ENCODE results near the gene CENPN. TPM values are rescaled to one million over a fixed set of nuclear protein-coding genes. Genes with fewer than 3 reads are reported as not detected.
A peak's percentile ranks its signal among the peaks of the same experiment; 100 is the strongest.

The CENPN gene
- total and polyA plus RNA-seq, 5 donors from 2014 or later: 3.4 to 13.5 (median 7.5) TPM

DNA sequence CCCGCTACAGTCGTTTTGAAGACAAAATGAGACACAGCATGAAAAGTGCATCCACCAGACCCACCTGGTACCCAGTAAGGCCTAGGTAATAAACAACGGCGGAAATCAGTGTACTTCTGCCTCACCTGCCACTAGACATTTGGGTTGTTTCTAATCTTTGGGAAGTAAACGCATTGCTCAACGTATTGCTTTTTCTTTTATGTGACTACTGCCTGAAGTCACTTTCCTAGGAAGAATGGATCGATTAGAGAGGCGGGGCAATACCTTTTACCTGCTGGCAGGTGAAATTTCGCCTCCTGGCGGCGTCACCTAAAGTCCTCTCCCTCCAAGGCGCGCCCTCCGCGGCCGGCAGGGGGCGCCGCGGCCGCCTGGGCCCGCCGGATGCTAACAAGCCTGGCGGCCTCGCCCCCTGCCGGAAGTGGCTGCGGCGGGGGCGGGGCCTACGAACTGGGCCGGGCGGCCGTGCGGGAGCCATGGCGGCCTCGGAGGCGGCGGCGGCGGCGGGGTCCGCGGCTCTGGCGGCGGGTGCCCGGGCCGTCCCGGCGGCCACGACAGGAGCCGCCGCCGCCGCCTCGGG is 28.5 kb downstream of the CENPN start, which contains the start of gene ATMIN:
Gene ATMIN (plus strand): TSS at position 445 of the 577 bp plus-strand sequence. CDS start 29 bp downstream, at position 474.
- Histone ChIP-seq H3K4me1 (ENCODE audit: control insufficient read depth, insufficient read depth, low read length, poor library complexity, severe bottlenecking) (peaks cover 15% of the 10 kb centered on the region), H3K27me3 (ENCODE audit: control insufficient read depth, insufficient read depth, low read length) (no peaks in the 10 kb centered on the region), H3K36me3 (ENCODE audit: control insufficient read depth, insufficient read depth, low read length) (peaks cover 7% of the 10 kb centered on the region), H3K4me3 (ENCODE audit: low read depth, low read length) (peak within 1 kb of the TSS; percentile 89), H3K9me3 (ENCODE audit: control insufficient read depth in 2 of 2, low read length in 2 of 2) (no peaks in the 10 kb centered on the region), H3K27ac (ENCODE audit: insufficient read depth, low read length, poor library complexity, severe bottlenecking) (peak within 1 kb of the TSS; percentile 3)
- peak; percentile 85 to 91 (median 89) for DNase-seq
- H3K9me3 Mint-ChIP-seq: no peaks in the 10 kb centered on the region
- H3K27me3 Mint-ChIP-seq: no peaks in the 10 kb centered on the region
- H3K4me1 Mint-ChIP-seq: peaks cover 11 to 44% (median 25%) of the 10 kb centered on the region in 4 donors
- H3K4me3 Mint-ChIP-seq: peak within 1 kb of the TSS; percentile 87 to 95 (median 91)
- peaks cover 3% of the 10 kb centered on the region for H3K36me3 Mint-ChIP-seq
- peak within 1 kb of the TSS; percentile 66 to 89 (median 77) for H3K27ac Mint-ChIP-seq
- peak; percentile 97 to 98 for ATAC-seq (ENCODE audit: low read depth in 2 of 2)

DNA sequence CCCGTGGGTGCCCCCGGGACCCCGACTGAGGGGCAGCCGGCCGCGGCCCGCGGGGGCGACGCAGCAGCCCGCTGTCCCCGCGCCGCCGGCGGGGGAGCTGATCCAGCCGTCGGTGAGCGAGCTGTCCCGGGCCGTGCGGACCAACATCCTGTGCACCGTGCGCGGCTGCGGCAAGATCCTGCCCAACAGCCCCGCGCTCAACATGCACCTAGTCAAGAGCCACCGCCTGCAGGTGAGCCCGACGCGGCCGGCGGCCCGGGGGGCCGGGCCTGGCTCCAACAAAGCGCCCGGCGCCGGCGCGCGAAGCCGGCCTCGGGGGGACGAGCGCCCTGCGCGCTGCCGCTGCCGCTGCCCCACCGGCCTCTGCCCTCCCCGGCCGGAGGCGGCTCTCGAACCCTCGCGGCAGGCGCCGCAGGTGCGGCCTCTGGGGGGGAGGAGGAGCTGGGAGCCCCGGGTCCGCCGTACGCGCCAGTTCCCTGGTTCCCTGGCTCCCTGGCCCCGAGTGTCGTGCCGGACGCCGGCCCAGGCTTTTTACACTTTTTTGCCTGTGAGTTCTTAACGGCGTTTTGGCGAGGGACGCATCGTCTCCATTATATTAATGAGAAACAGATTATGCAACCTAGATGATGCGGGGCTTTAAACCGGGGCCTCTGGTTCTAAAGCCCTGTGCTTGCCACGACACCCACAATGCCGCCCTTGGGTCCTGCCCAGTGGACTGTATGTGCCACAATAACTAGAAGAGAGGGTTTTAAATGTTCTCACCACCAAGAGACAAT is 29.1 kb downstream of the CENPN start:
- peak overlapping the region; percentile 87 to 95 (median 91) for H3K4me3 Mint-ChIP-seq
- peak; percentile 49 to 52 for ATAC-seq (ENCODE audit: low read depth in 2 of 2)
- H3K9me3 Mint-ChIP-seq: no peaks in the 10 kb centered on the region
- peak; percentile 43 to 70 (median 45) for DNase-seq
- H3K27me3 Mint-ChIP-seq: no peaks in the 10 kb centered on the region
- Histone ChIP-seq H3K36me3 (ENCODE audit: control insufficient read depth, insufficient read depth, low read length) (peaks cover 7% of the 10 kb centered on the region), H3K27ac (ENCODE audit: insufficient read depth, low read length, poor library complexity, severe bottlenecking) (peak overlapping the region; percentile 3), H3K4me1 (ENCODE audit: control insufficient read depth, insufficient read depth, low read length, poor library complexity, severe bottlenecking) (peaks cover 15% of the 10 kb centered on the region), H3K4me3 (ENCODE audit: low read depth, low read length) (peak overlapping the region; percentile 89), H3K27me3 (ENCODE audit: control insufficient read depth, insufficient read depth, low read length) (no peaks in the 10 kb centered on the region), H3K9me3 (ENCODE audit: control insufficient read depth in 2 of 2, low read length in 2 of 2) (no peaks in the 10 kb centered on the region)
- peak overlapping the region; percentile 60 to 89 (median 77) for H3K27ac Mint-ChIP-seq
- peaks cover 11 to 49% (median 26%) of the 10 kb centered on the region in 4 donors for H3K4me1 Mint-ChIP-seq
- peaks cover 3% of the 10 kb centered on the region for H3K36me3 Mint-ChIP-seq

DNA sequence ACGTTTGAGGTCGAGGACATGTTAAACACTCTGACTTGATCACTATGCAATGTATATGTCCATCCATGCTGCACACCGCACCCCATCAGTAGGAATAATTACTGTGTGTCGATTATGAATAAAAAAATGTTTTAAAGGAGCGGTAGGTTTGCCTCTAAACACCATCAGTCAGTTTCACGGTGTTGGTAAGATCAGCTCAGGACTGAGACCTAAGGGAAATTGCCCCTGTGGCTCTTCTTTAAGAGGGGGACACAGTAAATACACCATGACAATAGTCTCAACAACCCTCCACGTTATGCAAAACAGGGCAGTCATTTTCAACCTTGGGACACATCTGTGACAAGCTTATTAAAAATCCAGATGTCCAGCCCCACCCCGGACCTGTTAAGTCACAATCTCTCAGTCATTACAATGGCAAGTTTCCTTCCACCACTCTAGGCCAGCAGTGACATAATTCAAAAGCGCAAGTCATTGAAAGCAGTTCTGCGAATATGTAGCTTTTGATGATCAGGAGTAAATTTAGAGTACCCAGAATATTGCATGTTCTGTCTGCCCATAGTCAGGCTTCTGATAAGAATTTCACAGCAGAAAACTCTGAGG is 29.8 kb downstream of the CENPN start:
- H3K4me3 Mint-ChIP-seq: peak overlapping the region; percentile 87 to 95 (median 91)
- ATAC-seq (ENCODE audit: low read depth in 2 of 2): no peak
- H3K4me3 ChIP-seq (ENCODE audit: low read depth, low read length): peak overlapping the region; percentile 89
- no peaks in the 10 kb centered on the region for H3K27me3 Mint-ChIP-seq
- DNase-seq: peak in 1 of 3 donors; percentile 33
- peaks cover 9% of the 10 kb centered on the region for H3K36me3 Mint-ChIP-seq
- H3K27ac Mint-ChIP-seq: peak overlapping the region in 2 of 3 donors; percentile 77 to 89
- peaks cover 14% of the 10 kb centered on the region for H3K36me3 ChIP-seq (ENCODE audit: control insufficient read depth, insufficient read depth, low read length)
- peaks cover 15% of the 10 kb centered on the region for H3K4me1 ChIP-seq (ENCODE audit: control insufficient read depth, insufficient read depth, low read length, poor library complexity, severe bottlenecking)
- H3K27ac ChIP-seq (ENCODE audit: insufficient read depth, low read length, poor library complexity, severe bottlenecking): no peak overlapping the region
- H3K27me3 ChIP-seq (ENCODE audit: control insufficient read depth, insufficient read depth, low read length): no peaks in the 10 kb centered on the region
- no peaks in the 10 kb centered on the region for H3K9me3 Mint-ChIP-seq
- H3K9me3 ChIP-seq (ENCODE audit: control insufficient read depth in 2 of 2, low read length in 2 of 2): no peaks in the 10 kb centered on the region
- H3K4me1 Mint-ChIP-seq: peaks cover 11 to 49% (median 26%) of the 10 kb centered on the region in 4 donors

DNA sequence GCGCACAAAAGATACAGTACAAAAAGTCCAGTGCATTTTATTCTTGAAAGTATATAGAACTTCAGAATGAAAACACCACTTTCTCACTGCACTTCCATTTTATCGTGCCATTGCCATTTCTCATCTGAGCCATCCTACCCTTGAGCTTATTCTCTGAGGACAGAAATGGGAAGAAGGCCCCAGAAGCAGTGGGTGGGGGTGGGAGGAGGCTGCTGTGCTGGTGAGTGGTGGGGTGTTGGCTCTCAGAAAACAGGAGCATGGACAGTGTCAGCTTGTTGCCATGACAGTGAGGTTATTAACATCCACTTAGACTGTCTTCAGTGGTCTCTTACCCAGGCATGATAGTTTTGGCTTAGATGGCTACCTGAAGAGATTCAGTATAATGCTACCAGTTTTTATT is 33.1 kb downstream of the CENPN start:
- H3K27me3 ChIP-seq (ENCODE audit: control insufficient read depth, insufficient read depth, low read length): no peaks in the 10 kb centered on the region
- no peak for DNase-seq
- no peak for ATAC-seq (ENCODE audit: low read depth in 2 of 2)
- Mint-ChIP-seq H3K4me1 (peaks cover 11 to 47% (median 28%) of the 10 kb centered on the region in 4 donors), H3K36me3 (peaks cover 38% of the 10 kb centered on the region), H3K27ac (peak overlapping the region in 2 of 3 donors; percentile 4 to 71), H3K27me3 (no peaks in the 10 kb centered on the region), H3K4me3 (peak overlapping the region in 1 of 4 donors; percentile 95), H3K9me3 (peaks cover 0 to 2% (median 0%) of the 10 kb centered on the region in 7 donors)
- H3K4me3 ChIP-seq (ENCODE audit: low read depth, low read length): no peak overlapping the region
- H3K9me3 ChIP-seq (ENCODE audit: control insufficient read depth in 2 of 2, low read length in 2 of 2): no peaks in the 10 kb centered on the region
- H3K27ac ChIP-seq (ENCODE audit: insufficient read depth, low read length, poor library complexity, severe bottlenecking): no peak overlapping the region
- peaks cover 15% of the 10 kb centered on the region for H3K4me1 ChIP-seq (ENCODE audit: control insufficient read depth, insufficient read depth, low read length, poor library complexity, severe bottlenecking)
- H3K36me3 ChIP-seq (ENCODE audit: control insufficient read depth, insufficient read depth, low read length): peaks cover 46% of the 10 kb centered on the region

DNA sequence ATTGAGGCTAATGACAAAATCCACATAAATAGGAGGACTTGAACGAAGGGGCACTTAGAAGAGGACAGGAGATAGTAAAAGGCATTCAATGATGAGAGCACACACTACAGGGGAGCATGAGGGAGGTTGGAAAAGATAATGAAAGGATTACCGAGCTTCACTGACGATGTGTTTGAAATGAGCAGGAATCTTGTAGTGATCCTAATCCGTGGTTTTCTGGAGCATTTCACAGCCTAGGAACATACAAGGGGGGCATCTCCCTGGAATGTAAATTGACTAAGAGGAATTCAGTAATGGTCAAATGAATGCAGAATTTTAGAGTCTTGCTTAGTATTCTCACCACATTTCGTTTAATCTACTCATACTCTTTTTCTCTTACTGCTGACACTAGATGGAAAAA is 33.8 kb downstream of the CENPN start:
- H3K4me1 ChIP-seq (ENCODE audit: control insufficient read depth, insufficient read depth, low read length, poor library complexity, severe bottlenecking): peaks cover 15% of the 10 kb centered on the region
- no peaks in the 10 kb centered on the region for H3K27me3 Mint-ChIP-seq
- H3K36me3 Mint-ChIP-seq: peaks cover 43% of the 10 kb centered on the region
- H3K4me3 Mint-ChIP-seq: no peak overlapping the region
- H3K4me3 ChIP-seq (ENCODE audit: low read depth, low read length): no peak overlapping the region
- no peak overlapping the region for H3K27ac ChIP-seq (ENCODE audit: insufficient read depth, low read length, poor library complexity, severe bottlenecking)
- peaks cover 0 to 2% (median 0%) of the 10 kb centered on the region in 7 donors for H3K9me3 Mint-ChIP-seq
- no peaks in the 10 kb centered on the region for H3K9me3 ChIP-seq (ENCODE audit: control insufficient read depth in 2 of 2, low read length in 2 of 2)
- peak overlapping the region in 2 of 3 donors; percentile 4 to 86 for H3K27ac Mint-ChIP-seq
- no peaks in the 10 kb centered on the region for H3K27me3 ChIP-seq (ENCODE audit: control insufficient read depth, insufficient read depth, low read length)
- H3K36me3 ChIP-seq (ENCODE audit: control insufficient read depth, insufficient read depth, low read length): peaks cover 54% of the 10 kb centered on the region
- peaks cover 11 to 44% (median 28%) of the 10 kb centered on the region in 4 donors for H3K4me1 Mint-ChIP-seq
- ATAC-seq (ENCODE audit: low read depth in 2 of 2) (no peak), DNase-seq (no peak)

DNA sequence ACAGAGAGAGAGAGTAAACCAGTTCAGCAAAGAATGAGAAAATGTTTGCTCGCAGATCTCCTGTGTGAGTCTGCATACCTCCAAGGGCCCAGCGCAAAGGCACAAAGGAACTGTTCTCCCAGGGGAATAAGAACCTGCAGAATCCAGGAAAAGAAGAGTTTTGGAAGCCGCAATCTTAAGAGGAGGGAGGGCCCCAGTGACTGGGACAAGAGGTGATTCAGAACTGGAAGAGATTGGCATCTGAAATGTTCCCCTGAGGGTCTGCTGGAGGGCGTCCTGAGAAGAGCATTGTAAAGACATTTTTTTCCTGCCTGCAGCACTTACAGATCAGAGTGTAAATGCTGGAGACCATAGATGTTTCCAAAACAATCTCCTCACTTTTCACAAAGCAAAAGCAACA is 34.7 kb downstream of the CENPN start:
- DNase-seq (no peak), ATAC-seq (ENCODE audit: low read depth in 2 of 2) (no peak)
- H3K27ac ChIP-seq (ENCODE audit: insufficient read depth, low read length, poor library complexity, severe bottlenecking): no peak overlapping the region
- peaks cover 43% of the 10 kb centered on the region for H3K36me3 Mint-ChIP-seq
- H3K9me3 Mint-ChIP-seq: peaks cover 0 to 2% (median 0%) of the 10 kb centered on the region in 7 donors
- peaks cover 58% of the 10 kb centered on the region for H3K36me3 ChIP-seq (ENCODE audit: control insufficient read depth, insufficient read depth, low read length)
- H3K4me3 ChIP-seq (ENCODE audit: low read depth, low read length): no peak overlapping the region
- peaks cover 10 to 40% (median 25%) of the 10 kb centered on the region in 4 donors for H3K4me1 Mint-ChIP-seq
- no peaks in the 10 kb centered on the region for H3K27me3 Mint-ChIP-seq
- H3K27me3 ChIP-seq (ENCODE audit: control insufficient read depth, insufficient read depth, low read length): no peaks in the 10 kb centered on the region
- H3K9me3 ChIP-seq (ENCODE audit: control insufficient read depth in 2 of 2, low read length in 2 of 2): no peaks in the 10 kb centered on the region
- peaks cover 11% of the 10 kb centered on the region for H3K4me1 ChIP-seq (ENCODE audit: control insufficient read depth, insufficient read depth, low read length, poor library complexity, severe bottlenecking)
- H3K4me3 Mint-ChIP-seq: peak overlapping the region in 1 of 4 donors; percentile 32
- H3K27ac Mint-ChIP-seq: no peak overlapping the region

DNA sequence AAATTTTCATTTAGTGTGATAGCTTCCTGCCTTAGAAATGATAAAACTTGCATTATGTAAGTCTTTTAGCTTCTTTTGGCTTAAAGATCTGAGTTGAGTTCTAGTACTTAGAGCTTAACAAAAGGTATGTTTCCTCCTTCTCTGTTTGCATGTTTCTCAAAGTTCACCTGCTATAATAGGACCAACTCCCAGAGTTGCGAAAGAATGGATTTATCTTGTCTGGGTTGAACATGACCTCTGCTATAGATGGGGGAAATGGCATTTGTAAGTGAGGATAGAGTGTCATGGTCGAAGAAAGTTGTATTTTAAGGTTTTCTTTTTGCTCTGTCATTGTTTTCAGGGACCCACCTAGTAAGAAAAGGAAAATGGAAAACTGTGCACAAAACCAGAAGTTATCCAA is 35.8 kb downstream of the CENPN start:
- no peaks in the 10 kb centered on the region for H3K27me3 ChIP-seq (ENCODE audit: control insufficient read depth, insufficient read depth, low read length)
- no peaks in the 10 kb centered on the region for H3K9me3 ChIP-seq (ENCODE audit: control insufficient read depth in 2 of 2, low read length in 2 of 2)
- Mint-ChIP-seq H3K4me3 (peak overlapping the region in 1 of 4 donors; percentile 1), H3K9me3 (peaks cover 0 to 2% (median 0%) of the 10 kb centered on the region in 7 donors), H3K27me3 (no peaks in the 10 kb centered on the region), H3K36me3 (peaks cover 43% of the 10 kb centered on the region), H3K4me1 (peaks cover 4 to 29% (median 14%) of the 10 kb centered on the region in 4 donors), H3K27ac (peak overlapping the region in 1 of 3 donors; percentile 23)
- no peaks in the 10 kb centered on the region for H3K4me1 ChIP-seq (ENCODE audit: control insufficient read depth, insufficient read depth, low read length, poor library complexity, severe bottlenecking)
- ATAC-seq (ENCODE audit: low read depth in 2 of 2) (no peak), DNase-seq (no peak)
- no peak overlapping the region for H3K27ac ChIP-seq (ENCODE audit: insufficient read depth, low read length, poor library complexity, severe bottlenecking)
- peaks cover 58% of the 10 kb centered on the region for H3K36me3 ChIP-seq (ENCODE audit: control insufficient read depth, insufficient read depth, low read length)
- H3K4me3 ChIP-seq (ENCODE audit: low read depth, low read length): no peak overlapping the region
